GM18868 (cell line): Measurements from ENCODE around the gene STARD13.

ENCODE experiments used
- ATAC-seq: cut with Tn5 transposase; IDR thresholded peaks from one replicate; pipeline ENCODE4 v1.9.1; 2021; ENCODE audit warnings: mild to moderate bottlenecking, moderate library complexity; ENCODE audit not compliant: unreplicated experiment

Gene STARD13, protein sequence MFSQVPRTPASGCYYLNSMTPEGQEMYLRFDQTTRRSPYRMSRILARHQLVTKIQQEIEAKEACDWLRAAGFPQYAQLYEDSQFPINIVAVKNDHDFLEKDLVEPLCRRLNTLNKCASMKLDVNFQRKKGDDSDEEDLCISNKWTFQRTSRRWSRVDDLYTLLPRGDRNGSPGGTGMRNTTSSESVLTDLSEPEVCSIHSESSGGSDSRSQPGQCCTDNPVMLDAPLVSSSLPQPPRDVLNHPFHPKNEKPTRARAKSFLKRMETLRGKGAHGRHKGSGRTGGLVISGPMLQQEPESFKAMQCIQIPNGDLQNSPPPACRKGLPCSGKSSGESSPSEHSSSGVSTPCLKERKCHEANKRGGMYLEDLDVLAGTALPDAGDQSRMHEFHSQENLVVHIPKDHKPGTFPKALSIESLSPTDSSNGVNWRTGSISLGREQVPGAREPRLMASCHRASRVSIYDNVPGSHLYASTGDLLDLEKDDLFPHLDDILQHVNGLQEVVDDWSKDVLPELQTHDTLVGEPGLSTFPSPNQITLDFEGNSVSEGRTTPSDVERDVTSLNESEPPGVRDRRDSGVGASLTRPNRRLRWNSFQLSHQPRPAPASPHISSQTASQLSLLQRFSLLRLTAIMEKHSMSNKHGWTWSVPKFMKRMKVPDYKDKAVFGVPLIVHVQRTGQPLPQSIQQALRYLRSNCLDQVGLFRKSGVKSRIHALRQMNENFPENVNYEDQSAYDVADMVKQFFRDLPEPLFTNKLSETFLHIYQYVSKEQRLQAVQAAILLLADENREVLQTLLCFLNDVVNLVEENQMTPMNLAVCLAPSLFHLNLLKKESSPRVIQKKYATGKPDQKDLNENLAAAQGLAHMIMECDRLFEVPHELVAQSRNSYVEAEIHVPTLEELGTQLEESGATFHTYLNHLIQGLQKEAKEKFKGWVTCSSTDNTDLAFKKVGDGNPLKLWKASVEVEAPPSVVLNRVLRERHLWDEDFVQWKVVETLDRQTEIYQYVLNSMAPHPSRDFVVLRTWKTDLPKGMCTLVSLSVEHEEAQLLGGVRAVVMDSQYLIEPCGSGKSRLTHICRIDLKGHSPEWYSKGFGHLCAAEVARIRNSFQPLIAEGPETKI

DNA sequence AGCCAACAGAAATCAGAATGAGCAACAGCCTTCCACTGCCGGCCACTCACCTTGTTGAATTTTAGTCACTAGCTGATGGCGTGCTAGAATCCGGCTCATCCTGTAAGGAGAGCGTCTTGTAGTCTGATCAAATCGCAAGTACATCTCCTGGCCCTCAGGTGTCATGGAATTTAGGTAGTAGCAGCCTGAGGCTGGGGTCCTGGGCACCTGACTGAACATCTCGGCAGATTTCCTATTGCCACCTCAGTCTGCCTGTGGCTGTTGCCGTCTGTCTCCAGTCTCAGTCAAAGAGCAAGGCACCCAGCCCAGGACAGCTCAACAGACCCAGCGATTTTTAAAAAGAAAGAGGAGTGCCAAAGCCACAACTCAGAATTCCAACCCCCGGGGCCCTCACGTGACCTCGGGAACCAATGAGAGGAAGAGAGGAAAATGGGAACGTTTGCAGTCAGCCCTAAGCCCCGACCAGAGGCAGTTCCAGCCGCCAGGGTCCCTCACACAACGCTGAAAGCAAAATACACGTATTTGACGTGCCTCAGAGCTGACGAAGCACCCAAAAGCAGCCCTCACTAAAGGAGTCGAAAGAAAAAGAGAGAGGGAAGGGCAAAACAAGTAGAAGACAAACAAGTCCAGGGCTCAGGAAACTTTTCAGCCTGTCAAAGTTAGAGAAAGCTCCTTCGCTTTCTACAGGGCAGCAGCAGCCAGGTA lies at the start of gene STARD13:
STARD13 (minus strand) TSS at position 336 of the 705 bp plus-strand sequence; CDS start at position 219, 117 bp downstream.
- peak; percentile 79 for ATAC-seq

DNA sequence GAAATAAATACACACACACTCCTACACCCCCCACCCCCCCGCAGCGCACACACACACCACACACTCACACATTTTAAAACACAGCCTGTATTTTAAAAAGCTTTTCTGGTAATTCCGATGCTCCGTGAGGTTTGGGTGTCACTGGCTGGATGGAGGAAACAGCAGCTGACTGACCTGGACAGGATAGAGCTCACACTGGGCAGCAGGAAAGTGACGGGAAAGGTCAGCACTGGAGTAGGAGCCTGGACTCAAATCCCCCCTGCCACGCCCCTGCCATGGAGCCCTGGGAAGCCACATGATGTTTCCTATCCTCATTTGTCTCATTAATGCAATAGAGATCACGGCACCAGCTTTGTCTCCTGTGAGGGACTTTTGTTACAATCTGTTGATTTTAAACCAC lies 49.3 kb upstream of the STARD13 start:
- no peak for ATAC-seq

DNA sequence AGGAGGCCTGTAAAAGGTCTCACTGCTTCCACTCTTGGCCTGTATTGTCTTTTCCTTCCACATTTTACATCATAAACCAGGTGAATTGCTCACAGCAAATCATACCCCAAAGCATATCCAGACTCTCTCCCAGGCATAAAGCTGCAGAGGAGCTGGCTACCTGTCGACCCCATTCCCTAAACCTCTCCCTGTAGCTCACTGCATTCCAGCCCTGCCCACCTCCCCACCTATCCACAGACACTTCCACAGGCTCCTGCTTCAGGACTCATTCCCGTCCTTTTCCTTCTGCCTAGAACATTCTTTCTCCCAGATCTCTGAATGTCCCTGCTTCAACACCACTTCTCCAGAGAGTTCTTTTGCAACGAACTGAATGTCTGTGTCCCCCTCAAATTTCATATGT lies 46.4 kb upstream of the STARD13 start:
- no peak for ATAC-seq

DNA sequence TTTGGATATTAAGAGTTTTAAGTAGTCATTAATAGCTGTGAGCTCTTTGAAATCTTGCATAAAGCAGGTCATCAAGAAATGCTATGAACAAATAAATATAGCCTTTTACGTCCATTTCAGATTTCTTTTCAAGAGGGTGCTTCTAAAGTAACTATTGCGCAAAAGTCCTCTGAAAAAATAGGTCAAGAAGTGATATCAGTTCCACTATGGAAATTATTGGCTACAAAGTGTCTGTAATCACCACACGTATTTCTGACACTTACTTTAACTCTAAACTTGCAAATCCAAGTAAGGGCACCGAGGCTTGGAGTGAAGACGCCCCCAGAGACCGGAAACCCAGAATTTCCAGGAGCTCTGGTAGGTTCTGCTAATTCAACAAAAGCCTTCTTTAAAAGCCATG lies 44.9 kb upstream of the STARD13 start:
- no peak for ATAC-seq

DNA sequence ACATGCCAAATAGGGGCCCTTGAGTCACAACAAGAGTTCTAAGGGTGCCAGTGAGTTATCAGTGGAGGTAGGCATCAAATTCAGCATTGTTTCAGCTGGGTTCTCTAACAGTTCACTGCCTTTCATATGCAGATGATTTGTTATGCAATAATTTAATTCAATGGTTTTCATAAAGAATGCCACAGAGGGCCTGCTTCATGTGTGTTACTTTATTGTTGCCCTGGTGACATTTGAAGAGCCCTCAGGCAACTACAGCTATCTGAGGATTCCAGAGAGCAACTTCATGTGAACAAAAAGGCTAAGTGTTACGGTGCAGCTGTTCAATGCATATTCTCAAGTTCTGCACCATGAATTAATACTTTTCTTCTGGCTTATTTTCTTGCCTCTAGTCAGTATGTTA lies 43.1 kb upstream of the STARD13 start:
- ATAC-seq = no peak

DNA sequence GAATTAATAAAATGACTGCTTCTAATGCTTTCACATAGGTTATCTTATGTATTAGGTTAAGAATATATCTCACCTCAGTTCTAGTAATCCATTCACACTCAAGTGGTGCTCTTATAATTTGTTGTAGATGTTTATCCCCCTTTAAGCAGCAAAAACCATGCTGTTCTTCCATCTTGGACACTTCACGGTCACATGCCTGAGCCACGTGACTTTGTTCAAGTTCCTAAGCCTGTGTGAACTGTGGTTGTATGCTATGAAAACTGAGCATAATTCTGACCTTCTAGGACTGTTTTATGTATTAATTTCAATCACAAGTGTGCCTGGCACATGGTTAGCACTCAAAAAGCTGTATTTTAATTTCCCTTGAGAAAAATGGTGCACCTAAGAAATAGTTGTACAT lies 41.2 kb upstream of the STARD13 start:
- ATAC-seq = no peak

DNA sequence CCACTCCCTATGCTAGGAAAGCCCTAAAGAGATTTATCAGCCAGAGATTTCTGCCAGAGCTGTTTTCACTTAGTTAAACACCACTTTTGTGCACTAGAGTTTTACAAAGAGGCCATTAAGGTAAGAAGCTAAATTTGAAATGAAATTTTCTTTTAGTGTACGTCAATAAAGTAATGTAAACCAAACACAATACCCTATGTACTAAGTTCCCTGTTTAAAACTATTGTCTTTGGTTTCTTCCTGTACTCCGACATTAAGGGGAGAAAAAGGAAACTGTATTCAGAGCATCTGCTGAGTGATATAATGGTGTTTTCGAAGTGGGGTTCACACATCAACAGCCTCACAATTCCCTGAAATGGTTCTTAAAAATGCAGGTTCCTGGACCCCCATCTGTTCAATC lies 40.7 kb upstream of the STARD13 start:
- ATAC-seq = no peak

DNA sequence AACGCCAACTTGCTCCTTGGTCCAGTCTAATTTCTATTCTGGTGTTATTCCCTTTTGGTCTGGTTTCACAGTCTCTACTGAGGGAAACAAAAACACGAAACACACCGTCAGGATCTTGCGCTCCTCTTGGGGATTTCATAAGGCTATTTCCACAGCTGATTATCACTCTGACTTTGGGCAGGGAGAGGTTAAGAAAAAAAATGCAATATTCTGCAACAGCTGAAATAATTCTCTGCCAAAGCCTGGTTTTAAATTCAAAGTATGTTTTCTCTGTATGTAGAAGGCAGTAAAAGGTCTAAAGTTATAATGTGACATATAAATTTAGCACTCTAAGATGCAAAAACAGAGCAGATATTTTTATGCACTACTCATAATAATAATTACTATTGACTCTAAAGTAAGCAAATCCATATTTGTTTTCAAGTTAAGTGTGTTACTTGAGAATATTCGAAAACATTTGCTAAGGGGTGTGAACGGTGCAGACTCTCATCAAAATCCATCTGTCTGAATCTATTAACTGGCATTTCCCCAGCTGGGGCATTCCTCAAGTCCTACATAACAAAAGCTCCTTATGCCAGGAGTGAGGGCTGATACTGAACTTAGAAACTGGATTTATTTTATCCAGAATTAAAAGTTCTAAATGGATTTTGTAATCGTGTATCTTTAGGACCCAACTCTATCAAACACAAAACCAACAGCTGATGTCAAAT lies 38.4 kb upstream of the STARD13 start:
- no peak for ATAC-seq

DNA sequence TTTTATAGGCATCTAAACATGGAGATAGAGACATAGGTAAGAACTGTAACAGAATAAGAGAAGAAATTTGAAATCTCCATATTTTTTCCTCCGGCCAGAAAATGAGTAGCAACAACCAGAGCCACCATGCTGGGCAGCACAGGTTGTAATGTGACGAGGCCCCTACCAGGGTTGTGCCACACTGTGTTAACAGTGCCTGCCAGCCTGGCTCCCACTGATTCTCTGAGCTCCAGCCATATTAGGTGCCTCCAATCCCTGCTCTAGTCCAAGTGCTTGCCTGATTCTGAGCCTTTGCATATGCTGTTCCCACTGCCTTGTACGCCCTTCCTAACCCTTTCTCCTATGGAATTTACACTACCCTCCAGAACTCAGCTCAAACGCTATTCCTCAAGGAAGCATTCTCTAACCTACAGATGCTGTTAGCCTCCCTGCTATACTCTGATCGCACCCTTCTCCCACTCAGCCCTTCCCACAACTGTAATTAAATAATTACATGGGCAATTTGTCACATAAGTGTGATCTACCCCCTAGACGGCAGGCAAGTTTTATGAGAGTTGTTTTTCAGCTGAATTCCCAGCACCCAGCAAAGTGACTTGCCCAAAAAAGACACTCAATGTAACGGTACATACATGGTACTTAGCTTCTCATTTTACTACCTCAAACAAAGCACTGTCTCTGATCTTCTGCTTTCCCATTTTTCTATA lies 37.6 kb upstream of the STARD13 start:
- no peak for ATAC-seq

DNA sequence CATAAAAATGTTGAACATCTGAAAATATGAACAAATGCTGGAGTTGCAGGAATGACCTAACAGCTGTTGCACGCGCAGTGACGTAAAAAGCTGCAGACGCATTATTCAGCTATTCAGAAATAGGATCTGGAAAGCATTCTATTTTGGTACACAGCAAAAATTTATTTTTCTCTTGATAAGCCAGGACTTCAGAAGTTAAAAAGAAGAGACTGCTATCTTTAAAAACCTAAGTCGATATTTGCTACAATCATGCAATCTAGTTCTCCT lies 36.9 kb upstream of the STARD13 start:
- no peak for ATAC-seq

DNA sequence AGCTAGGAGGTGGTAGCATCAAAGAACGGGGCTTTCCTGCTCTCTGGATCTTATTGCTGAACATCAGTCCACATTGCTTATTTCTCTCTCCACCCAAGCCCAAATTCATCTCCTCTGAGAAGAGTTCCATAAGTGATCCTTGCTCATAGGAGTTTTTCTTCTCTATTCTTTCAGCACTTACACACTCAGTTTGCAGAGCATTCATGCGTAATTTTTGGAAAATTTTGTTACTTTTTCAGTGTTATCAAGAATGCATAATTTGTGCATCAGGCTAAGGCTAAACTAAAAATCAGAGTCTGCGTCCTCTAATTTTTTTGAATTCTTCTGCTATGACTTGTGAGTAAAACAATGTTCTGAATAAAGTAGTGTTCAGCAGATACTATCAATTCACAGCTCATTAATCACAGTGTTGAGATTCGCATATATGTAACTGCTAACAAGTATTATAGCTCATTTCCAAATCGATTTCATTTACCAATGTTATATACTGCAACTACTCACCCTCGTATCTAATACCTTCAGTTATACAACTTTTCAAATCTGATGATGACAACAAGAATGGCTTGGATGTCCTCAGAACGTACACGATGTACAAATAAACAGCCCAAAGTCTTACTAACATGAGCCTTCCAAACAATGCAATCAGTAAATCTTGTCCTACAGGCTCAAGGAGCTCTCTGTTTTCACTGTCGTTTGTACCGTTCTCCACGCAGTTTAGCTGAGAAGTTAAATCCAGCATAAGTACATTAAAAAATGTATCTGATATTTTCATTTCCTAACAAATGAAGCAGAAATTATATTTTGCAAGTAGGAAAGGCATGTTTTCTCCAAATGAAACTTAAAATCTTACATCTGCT lies 36.4 kb upstream of the STARD13 start:
- no peak for ATAC-seq

DNA sequence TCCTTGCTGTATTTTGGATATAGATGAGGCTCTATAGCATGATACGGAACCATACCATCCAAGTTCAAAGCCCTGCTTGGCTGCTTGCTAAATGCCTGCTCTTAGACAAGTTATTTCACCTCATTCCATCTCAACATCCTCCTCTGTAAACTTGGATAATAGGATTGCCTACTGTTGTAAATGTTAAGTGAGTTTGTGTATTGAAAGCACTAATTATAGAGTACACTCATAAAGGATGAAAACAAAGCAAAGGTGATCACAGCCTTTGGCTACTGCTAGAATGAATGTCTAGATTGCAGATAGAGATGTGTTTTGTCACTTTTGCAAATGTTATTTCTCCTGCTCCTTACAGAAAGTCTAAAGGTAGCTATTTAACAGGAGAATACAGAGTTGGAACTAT lies 34.3 kb upstream of the STARD13 start:
- no peak for ATAC-seq

DNA sequence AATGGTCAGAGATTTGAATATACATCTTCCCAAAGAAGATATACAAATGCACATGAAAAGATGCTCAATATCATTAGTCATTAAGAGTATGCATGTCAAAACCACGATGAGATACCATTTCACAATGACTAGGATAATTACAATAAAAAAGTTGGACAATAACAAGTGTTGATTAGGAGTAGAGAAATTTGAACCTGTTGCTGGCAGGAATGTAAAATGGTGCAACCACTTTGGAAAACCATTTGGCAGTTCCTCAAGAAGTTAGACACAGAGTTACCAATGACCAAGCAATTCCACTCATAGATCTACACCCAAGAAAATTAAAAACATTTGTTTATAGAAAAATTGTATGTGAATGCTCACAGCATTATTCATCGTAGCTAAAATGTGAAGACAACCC lies 33.2 kb upstream of the STARD13 start:
- ATAC-seq = no peak

DNA sequence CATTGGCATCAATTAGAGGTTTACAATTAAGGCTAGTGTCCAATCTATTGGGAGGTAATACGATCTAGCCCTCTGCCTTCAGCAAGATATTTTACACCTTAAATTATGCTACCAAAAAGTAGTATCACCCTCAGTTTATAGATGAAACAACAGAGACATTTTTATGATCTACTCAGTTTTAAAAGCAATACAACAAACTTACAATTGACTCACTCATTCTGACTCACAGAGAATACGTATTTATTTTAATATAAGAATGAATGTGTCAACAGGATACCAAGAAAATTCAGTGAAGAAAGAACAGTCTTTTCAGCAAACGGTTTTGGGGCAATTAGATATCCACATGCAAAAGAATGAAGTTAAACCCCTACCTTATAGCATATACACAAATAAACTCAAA lies 32.5 kb upstream of the STARD13 start:
- ATAC-seq = no peak

DNA sequence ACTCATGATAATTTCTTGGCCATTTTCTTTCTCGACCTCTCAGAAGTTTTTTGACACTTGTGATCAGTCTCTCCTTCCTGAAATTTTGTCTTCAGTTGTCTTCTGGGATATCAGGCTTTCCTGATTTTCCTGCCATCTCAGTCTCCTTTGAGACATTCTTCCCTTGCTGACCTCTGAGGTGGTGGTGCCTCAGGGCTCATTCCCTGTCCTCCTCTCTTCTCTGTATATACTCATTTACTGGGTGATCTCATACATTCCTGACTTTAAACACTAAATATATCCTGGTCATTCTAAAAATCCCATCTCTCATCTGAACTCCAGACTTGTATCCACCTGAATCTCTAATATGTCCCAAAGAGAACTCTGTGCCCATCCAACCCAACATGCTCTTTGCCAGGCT lies 31.3 kb upstream of the STARD13 start:
- ATAC-seq = no peak

DNA sequence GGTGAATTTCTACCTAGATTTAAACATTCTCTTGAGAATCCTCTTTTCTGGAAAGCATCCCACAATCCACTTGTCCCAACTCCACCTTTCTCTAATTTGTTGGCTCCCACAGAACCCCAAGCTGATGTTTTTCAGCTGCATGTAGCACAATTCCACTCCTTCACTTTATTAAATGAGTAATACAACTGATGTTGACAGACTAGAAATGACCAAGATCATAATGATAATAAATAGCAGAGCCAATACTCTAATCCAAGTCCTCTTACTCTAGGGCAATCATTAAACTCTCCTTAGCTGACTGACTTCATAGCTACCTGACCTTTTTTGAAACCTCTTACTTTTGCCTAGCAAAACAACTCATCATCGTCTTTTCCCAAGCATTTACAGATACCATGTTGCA lies 27.9 kb upstream of the STARD13 start:
- no peak for ATAC-seq

DNA sequence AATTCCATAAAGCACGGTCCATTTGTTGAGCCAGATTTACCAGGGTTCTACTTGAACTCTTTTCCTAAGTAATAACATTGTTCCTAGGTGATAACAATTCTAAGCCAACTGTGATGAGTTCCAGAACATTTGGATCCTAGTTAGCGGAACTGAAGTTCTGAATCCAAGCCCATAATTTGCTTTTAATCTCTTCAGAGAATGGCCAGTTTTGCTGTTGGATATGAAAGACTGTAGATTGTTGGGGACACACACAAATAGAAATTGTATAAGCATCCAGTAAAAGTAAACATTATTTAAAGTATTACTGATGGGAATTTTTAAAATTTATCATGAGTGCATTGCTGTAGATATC lies 27.3 kb upstream of the STARD13 start:
- no peak for ATAC-seq

DNA sequence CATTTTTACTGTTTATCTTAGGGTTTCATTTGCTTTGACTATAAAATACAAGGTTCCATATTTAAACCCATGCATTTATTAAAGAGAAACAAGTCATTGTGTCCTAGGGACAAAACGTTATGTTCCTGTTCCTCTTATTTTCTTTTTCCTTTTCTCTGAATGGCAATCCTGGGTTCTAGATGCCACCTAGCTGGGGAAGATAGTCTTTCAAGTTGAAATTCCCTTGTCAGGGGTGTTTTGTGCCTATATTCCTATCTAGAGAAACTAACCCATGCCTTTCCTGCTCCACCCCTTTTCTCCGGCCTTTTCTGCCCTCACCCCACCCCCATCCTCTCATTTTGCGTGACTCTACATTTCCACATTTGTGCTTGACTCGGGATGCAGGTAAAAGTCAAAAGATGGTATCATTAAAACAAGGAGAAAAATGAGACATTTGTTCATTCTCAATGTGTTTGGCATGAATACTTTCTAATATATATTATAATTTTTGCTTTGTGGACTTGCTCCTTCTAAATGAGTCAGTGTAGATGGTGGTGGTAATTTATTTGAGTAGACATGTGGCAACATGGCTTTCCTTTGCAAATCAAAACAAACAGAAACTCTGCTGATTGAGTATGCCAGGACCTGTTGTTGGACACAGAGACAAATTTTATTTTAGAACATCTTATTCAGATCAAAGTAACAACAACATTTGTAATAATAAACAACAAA lies 26.8 kb upstream of the STARD13 start:
- ATAC-seq = no peak

DNA sequence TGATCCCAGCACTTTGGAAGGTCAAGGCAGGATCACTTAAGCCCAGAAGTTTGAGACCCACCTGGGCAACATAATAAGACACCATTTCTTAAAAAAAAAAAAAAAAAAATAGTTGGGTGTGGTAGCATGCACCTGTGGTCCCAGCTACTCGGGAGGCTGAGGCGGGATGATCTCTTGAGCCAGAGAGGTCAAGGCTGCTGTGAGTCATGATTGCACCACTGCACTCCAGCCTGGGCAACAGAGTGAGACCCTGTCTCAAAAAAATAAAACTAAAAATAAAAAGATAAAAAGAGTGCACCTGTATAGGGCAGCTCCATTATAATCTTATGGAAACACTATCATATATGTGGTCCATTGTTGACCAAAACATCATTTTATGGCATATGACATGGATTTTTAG lies 25.5 kb upstream of the STARD13 start:
- no peak for ATAC-seq
